ENCODE measurements around the gene REG4.

Gene REG4

GRCh38 chr1:119771016-119771415 lies 40.2 kb downstream of the REG4 start:
- Histone ChIP-seq H3K9ac (ENCODE audit: insufficient read length) (no peak overlapping the region), H3K4me3 (peak overlapping the region; percentile 11; the same call in 1 of the 2 replicates), H3K27ac (no peak overlapping the region), H3K36me3 (ENCODE audit: insufficient read depth, low read length) (no peaks in the 10 kb centered on the region), H3K9me3 (ENCODE audit: low read depth, low read length) (no peaks in the 10 kb centered on the region)
- no peak for DNase-seq (ENCODE audit: low read depth, low spot score)
- TF ChIP-seq FOXP2 (optimal IDR thresholded peaks at IDR 0.05; ENCODE audit: control extremely low read depth, extremely low read length, insufficient read depth) (no peak), EZH2 (IDR thresholded peaks at IDR 0.05) (no peak), POLR2AphosphoS5 (IDR thresholded peaks at IDR 0.05; ENCODE audit: borderline replicate concordance, low read depth, low read length) (no peak)

- no peak within 1 kb of the TSS for H3K4me3 ChIP-seq
- TF ChIP-seq FOXP2 (optimal IDR thresholded peaks at IDR 0.05; ENCODE audit: control extremely low read depth, extremely low read length, insufficient read depth) (no peak), EZH2 (IDR thresholded peaks at IDR 0.05) (no peak), POLR2AphosphoS5 (IDR thresholded peaks at IDR 0.05; ENCODE audit: borderline replicate concordance, low read depth, low read length) (no peak)
- no peaks in the 10 kb centered on the region for H3K36me3 ChIP-seq (ENCODE audit: insufficient read depth, low read length)
- H3K27ac ChIP-seq: no peak within 1 kb of the TSS
- H3K9me3 ChIP-seq (ENCODE audit: low read depth, low read length): no peaks in the 10 kb centered on the region
- no peak within 1 kb of the TSS for H3K9ac ChIP-seq (ENCODE audit: insufficient read length)
- no peak for DNase-seq (ENCODE audit: low read depth, low spot score)
Observed at GRCh38 chr1:119768778-119769177, 42.5 kb downstream of the REG4 start, which contains the start of gene HMGCS2. HMGCS2 (minus strand) TSS chr1:119768905; CDS start chr1:119768844, 61 bp downstream.

GRCh38 chr1:119767486-119767885 lies 43.8 kb downstream of the REG4 start:
- no peak overlapping the region for H3K27ac ChIP-seq
- DNase-seq (ENCODE audit: low read depth, low spot score): no peak
- TF ChIP-seq POLR2AphosphoS5 (IDR thresholded peaks at IDR 0.05; ENCODE audit: borderline replicate concordance, low read depth, low read length) (no peak), FOXP2 (optimal IDR thresholded peaks at IDR 0.05; ENCODE audit: control extremely low read depth, extremely low read length, insufficient read depth) (no peak), EZH2 (IDR thresholded peaks at IDR 0.05) (no peak)
- H3K4me3 ChIP-seq: no peak overlapping the region
- no peak overlapping the region for H3K9ac ChIP-seq (ENCODE audit: insufficient read length)
- no peaks in the 10 kb centered on the region for H3K36me3 ChIP-seq (ENCODE audit: insufficient read depth, low read length)
- no peaks in the 10 kb centered on the region for H3K9me3 ChIP-seq (ENCODE audit: low read depth, low read length)

GRCh38 chr1:119766374-119766794 lies 44.9 kb downstream of the REG4 start:
- Histone ChIP-seq H3K36me3 (ENCODE audit: insufficient read depth, low read length) (no peaks in the 10 kb centered on the region), H3K9ac (ENCODE audit: insufficient read length) (no peak overlapping the region), H3K27ac (no peak overlapping the region), H3K4me3 (no peak overlapping the region), H3K9me3 (ENCODE audit: low read depth, low read length) (no peaks in the 10 kb centered on the region)
- TF ChIP-seq POLR2AphosphoS5 (IDR thresholded peaks at IDR 0.05; ENCODE audit: borderline replicate concordance, low read depth, low read length): no peak
- no peak for TF ChIP-seq FOXP2 (optimal IDR thresholded peaks at IDR 0.05; ENCODE audit: control extremely low read depth, extremely low read length, insufficient read depth)
- TF ChIP-seq EZH2 (IDR thresholded peaks at IDR 0.05): no peak
- no peak for DNase-seq (ENCODE audit: low read depth, low spot score)

- Histone ChIP-seq H3K4me3 (no peak overlapping the region), H3K9ac (ENCODE audit: insufficient read length) (no peak overlapping the region), H3K36me3 (ENCODE audit: insufficient read depth, low read length) (no peaks in the 10 kb centered on the region), H3K9me3 (ENCODE audit: low read depth, low read length) (no peaks in the 10 kb centered on the region), H3K27ac (no peak overlapping the region)
- DNase-seq (ENCODE audit: low read depth, low spot score): no peak
- TF ChIP-seq POLR2AphosphoS5 (IDR thresholded peaks at IDR 0.05; ENCODE audit: borderline replicate concordance, low read depth, low read length) (no peak), FOXP2 (optimal IDR thresholded peaks at IDR 0.05; ENCODE audit: control extremely low read depth, extremely low read length, insufficient read depth) (no peak), EZH2 (IDR thresholded peaks at IDR 0.05) (no peak)
Observed at GRCh38 chr1:119764220-119764619, 47.0 kb downstream of the REG4 start.

GRCh38 chr1:119762953-119763352 lies 48.3 kb downstream of the REG4 start:
- H3K4me3 ChIP-seq: no peak overlapping the region
- TF ChIP-seq EZH2 (IDR thresholded peaks at IDR 0.05): no peak
- no peak for TF ChIP-seq FOXP2 (optimal IDR thresholded peaks at IDR 0.05; ENCODE audit: control extremely low read depth, extremely low read length, insufficient read depth)
- no peak for TF ChIP-seq POLR2AphosphoS5 (IDR thresholded peaks at IDR 0.05; ENCODE audit: borderline replicate concordance, low read depth, low read length)
- no peak overlapping the region for H3K9ac ChIP-seq (ENCODE audit: insufficient read length)

GRCh38 chr1:119762409-119762808 lies 48.9 kb downstream of the REG4 start:
- no peak overlapping the region for H3K27ac ChIP-seq
- no peaks in the 10 kb centered on the region for H3K36me3 ChIP-seq (ENCODE audit: insufficient read depth, low read length)
- H3K4me3 ChIP-seq: no peak overlapping the region
- TF ChIP-seq FOXP2 (optimal IDR thresholded peaks at IDR 0.05; ENCODE audit: control extremely low read depth, extremely low read length, insufficient read depth): no peak
- no peak for TF ChIP-seq EZH2 (IDR thresholded peaks at IDR 0.05)
- no peak for TF ChIP-seq POLR2AphosphoS5 (IDR thresholded peaks at IDR 0.05; ENCODE audit: borderline replicate concordance, low read depth, low read length)
- no peak overlapping the region for H3K9ac ChIP-seq (ENCODE audit: insufficient read length)
- DNase-seq (ENCODE audit: low read depth, low spot score): no peak
- H3K9me3 ChIP-seq (ENCODE audit: low read depth, low read length): no peaks in the 10 kb centered on the region

More at GRCh38 chr1:119762953-119763352, 48.3 kb downstream of the REG4 start:
- no peak for DNase-seq (ENCODE audit: low read depth, low spot score)
- no peaks in the 10 kb centered on the region for H3K36me3 ChIP-seq (ENCODE audit: insufficient read depth, low read length)
- no peak overlapping the region for H3K27ac ChIP-seq
- H3K9me3 ChIP-seq (ENCODE audit: low read depth, low read length): no peaks in the 10 kb centered on the region

- Histone ChIP-seq H3K9me3 (ENCODE audit: low read depth, low read length) (no peaks in the 10 kb centered on the region), H3K9ac (ENCODE audit: insufficient read length) (no peak overlapping the region), H3K27ac (no peak overlapping the region), H3K36me3 (ENCODE audit: insufficient read depth, low read length) (no peaks in the 10 kb centered on the region), H3K4me3 (no peak overlapping the region)
- TF ChIP-seq POLR2AphosphoS5 (IDR thresholded peaks at IDR 0.05; ENCODE audit: borderline replicate concordance, low read depth, low read length) (no peak), EZH2 (IDR thresholded peaks at IDR 0.05) (no peak), FOXP2 (optimal IDR thresholded peaks at IDR 0.05; ENCODE audit: control extremely low read depth, extremely low read length, insufficient read depth) (no peak)
- DNase-seq (ENCODE audit: low read depth, low spot score): no peak
Observed at GRCh38 chr1:119758584-119758983, 52.7 kb downstream of the REG4 start.

- H3K9me3 ChIP-seq (ENCODE audit: low read depth, low read length): no peaks in the 10 kb centered on the region
- H3K9ac ChIP-seq (ENCODE audit: insufficient read length): no peak overlapping the region
- no peak overlapping the region for H3K27ac ChIP-seq
- no peak overlapping the region for H3K4me3 ChIP-seq
- no peak for DNase-seq (ENCODE audit: low read depth, low spot score)
- no peak for TF ChIP-seq FOXP2 (optimal IDR thresholded peaks at IDR 0.05; ENCODE audit: control extremely low read depth, extremely low read length, insufficient read depth)
- no peak for TF ChIP-seq EZH2 (IDR thresholded peaks at IDR 0.05)
- no peak for TF ChIP-seq POLR2AphosphoS5 (IDR thresholded peaks at IDR 0.05; ENCODE audit: borderline replicate concordance, low read depth, low read length)
- H3K36me3 ChIP-seq (ENCODE audit: insufficient read depth, low read length): no peaks in the 10 kb centered on the region
Observed at GRCh38 chr1:119752592-119752991, 58.7 kb downstream of the REG4 start.

All from SK-N-MC (cell line).